Activated CD8-positive, alpha-beta memory T cell treated with anti-CD3 and anti-CD28 coated beads, Interleukin-2, amount 10 ng/mL, durations not matched to agents 7 days and 5 days (primary cell): ENCODE measurements around the gene PTCHD1. TPM values are rescaled to one million over a fixed set of nuclear protein-coding genes. Genes with fewer than 3 reads are reported as not detected.

Experiments
- ATAC-seq: fragments of 150-1000 bp; cut with Tn5 transposase; one replicate; pipeline ENCODE4 v1.10.0; 2021; ENCODE audit warnings: moderate library complexity
- CTCF ChIA-PET: fragments of 350-600 bp; sonication (Branson Sonifier 250); formaldehyde crosslinking; loops from one replicate; lab custom pipeline; 2021; ENCODE audit warnings: antibody characterized with exemption; lab: Charles Lee
- DNase-seq: peaks from one replicate; pipeline ENCODE4 v3.0.0-alpha.2; 2020
- H3K27ac Mint-ChIP-seq: one replicate; pipeline ENCODE4 v1.8.0; 2021; ENCODE audit warnings: mild to moderate bottlenecking, mixed read lengths
- H3K27me3 Mint-ChIP-seq: one replicate; pipeline ENCODE4 v1.8.0; 2021; ENCODE audit warnings: mixed read lengths
- H3K36me3 Mint-ChIP-seq: one replicate; pipeline ENCODE4 v1.8.0; 2021; ENCODE audit warnings: mild to moderate bottlenecking, mixed read lengths
- H3K4me1 Mint-ChIP-seq: one replicate; pipeline ENCODE4 v1.8.0; 2021; ENCODE audit warnings: mixed read lengths
- H3K4me3 Mint-ChIP-seq: one replicate; pipeline ENCODE4 v1.8.0; 2021; ENCODE audit warnings: mild to moderate bottlenecking, moderate library complexity, mixed read lengths
- H3K9me3 Mint-ChIP-seq: one replicate; pipeline ENCODE4 v1.8.0; 2022; ENCODE audit warnings: low read depth, mixed read lengths
- total RNA-seq, 2 experiments: library from RNA; stranded (reverse); gene quantifications; one replicate each; pipeline ENCODE4 v1.2.3, GENCODE V29; 2021

Gene PTCHD1
- total RNA-seq, 2 experiments from 2014 or later: not detected

DNA sequence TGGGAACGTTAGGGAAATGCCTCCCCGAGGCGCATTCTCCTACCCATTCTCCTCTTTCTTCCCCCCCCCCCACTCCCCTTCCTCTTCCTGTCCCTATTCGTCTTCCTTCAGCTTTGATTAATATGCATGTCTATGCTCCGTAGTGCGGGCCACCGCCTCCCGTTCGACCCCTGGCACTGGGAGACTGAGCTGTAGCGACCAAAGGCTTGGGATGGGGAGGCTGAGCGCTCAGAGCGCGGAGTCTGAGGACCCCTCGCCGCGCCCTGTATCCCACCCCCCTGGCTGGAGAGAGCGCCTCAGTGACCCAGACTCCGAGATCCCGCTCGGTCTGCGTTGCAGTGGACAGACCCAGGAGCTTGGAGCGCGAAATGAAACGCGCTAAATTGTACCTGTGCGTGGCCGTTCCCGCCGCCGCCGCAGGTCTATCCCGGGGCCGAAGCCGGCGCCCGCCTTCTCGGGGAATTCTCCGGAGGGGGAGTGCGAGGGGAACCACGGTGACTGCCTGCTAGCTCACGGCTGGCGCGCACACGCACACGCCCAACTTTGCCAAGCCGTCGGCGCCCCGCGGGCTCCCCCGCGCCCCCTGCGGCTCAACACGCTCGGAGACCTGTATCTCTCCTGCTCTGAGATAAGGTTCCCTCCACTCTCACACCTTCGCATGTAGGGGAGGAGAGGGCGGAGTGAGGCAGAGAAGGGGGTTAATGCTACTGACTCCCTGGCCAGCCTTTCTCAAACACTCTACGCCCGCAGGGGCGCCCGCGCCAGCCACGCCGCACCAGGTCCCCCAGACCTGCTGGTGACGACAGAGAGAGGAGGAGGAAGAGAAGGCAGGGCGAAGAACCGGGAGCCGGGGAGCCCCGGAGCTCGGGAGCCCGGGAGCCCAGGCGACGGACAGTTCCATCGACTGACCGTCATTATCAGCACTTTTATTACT, 1.5 kb upstream of the PTCHD1 start:
- Mint-ChIP-seq H3K27me3 (peaks cover 54% of the 10 kb centered on the region), H3K27ac (no peak overlapping the region), H3K36me3 (no peaks in the 10 kb centered on the region), H3K4me1 (peaks cover 3% of the 10 kb centered on the region), H3K4me3 (no peak overlapping the region), H3K9me3 (no peaks in the 10 kb centered on the region)
- ATAC-seq (no peak), DNase-seq (no peak)
- CTCF ChIA-PET: no interaction called here

- Mint-ChIP-seq H3K36me3 (no peaks in the 10 kb centered on the region), H3K27ac (no peak overlapping the region)
These were observed 668 bp upstream of the PTCHD1 start for GRCh38 chrX:23333842-23334520.

DNA sequence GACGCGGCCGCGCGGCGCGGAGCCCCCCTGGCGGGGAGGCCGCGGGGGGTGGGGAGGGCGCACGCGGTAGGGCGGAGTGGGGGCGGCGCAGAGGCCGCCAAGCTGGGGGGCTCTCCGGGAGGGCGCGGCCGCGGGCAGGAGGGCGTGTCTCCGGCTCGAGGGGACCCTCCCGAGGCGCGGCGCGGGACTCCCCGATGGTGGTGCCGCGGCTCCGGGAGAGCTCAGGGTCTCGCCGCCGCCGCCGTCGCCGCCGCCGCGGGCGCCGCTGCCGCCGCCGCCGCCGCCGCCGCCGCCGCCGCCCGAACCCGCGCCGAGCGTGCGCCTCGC, 165 bp upstream of the PTCHD1 start:
- no peak for DNase-seq
- Mint-ChIP-seq H3K4me1 (peaks cover 3% of the 10 kb centered on the region), H3K27ac (no peak overlapping the region), H3K9me3 (no peaks in the 10 kb centered on the region), H3K36me3 (no peaks in the 10 kb centered on the region), H3K27me3 (peaks cover 54% of the 10 kb centered on the region), H3K4me3 (no peak overlapping the region)
- CTCF ChIA-PET: no interaction called here
- no peak for ATAC-seq

More at GRCh38 chrX:23333842-23334520, 668 bp upstream of the PTCHD1 start:
- CTCF ChIA-PET: no interaction called here
- DNase-seq: no peak
- H3K27me3 Mint-ChIP-seq: peaks cover 54% of the 10 kb centered on the region
- H3K4me1 Mint-ChIP-seq: peaks cover 3% of the 10 kb centered on the region
- no peak for ATAC-seq
- H3K4me3 Mint-ChIP-seq: no peak overlapping the region
- H3K9me3 Mint-ChIP-seq: no peaks in the 10 kb centered on the region

DNA sequence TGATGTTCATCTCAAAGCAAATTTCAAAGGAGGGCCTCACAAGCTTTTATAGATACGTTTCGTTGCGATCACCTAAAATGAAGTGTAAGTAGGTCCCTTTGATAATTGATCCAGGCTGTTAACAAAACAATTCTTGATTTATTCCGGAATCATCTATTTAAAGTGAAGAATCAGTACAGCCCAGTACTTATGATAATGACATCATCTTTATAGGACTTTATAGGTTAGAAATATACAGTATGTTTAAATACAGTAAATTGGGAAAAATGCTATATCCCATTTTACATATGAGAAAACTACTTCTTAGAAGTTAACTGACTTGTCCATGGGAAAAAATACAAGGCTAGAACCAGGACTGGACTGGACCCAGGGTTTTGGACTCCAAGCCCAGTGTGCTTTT, 3.7 kb downstream of the PTCHD1 start:
- H3K27me3 Mint-ChIP-seq: peaks cover 33% of the 10 kb centered on the region
- ATAC-seq: no peak
- DNase-seq: no peak
- H3K4me1 Mint-ChIP-seq: peaks cover 3% of the 10 kb centered on the region
- H3K36me3 Mint-ChIP-seq: no peaks in the 10 kb centered on the region
- CTCF ChIA-PET: no interaction called here
- H3K9me3 Mint-ChIP-seq: no peaks in the 10 kb centered on the region
- H3K4me3 Mint-ChIP-seq: no peak overlapping the region
- no peak overlapping the region for H3K27ac Mint-ChIP-seq

GRCh38 chrX:23341452-23341851, 6.8 kb downstream of the PTCHD1 start:
- H3K27ac Mint-ChIP-seq: no peak overlapping the region
- CTCF ChIA-PET: no interaction called here

GRCh38 chrX:23344238-23344903, 9.7 kb downstream of the PTCHD1 start:
- H3K36me3 Mint-ChIP-seq: no peaks in the 10 kb centered on the region
- no peak overlapping the region for H3K4me3 Mint-ChIP-seq
- CTCF ChIA-PET: no interaction called here
- no peak overlapping the region for H3K27ac Mint-ChIP-seq
- H3K4me1 Mint-ChIP-seq: no peaks in the 10 kb centered on the region
- ATAC-seq (no peak), DNase-seq (no peak)
- peaks cover 4% of the 10 kb centered on the region for H3K27me3 Mint-ChIP-seq
- H3K9me3 Mint-ChIP-seq: no peaks in the 10 kb centered on the region

More at GRCh38 chrX:23341452-23341851, 6.8 kb downstream of the PTCHD1 start:
- DNase-seq (no peak), ATAC-seq (no peak)
- Mint-ChIP-seq H3K27me3 (peaks cover 11% of the 10 kb centered on the region), H3K4me3 (no peak overlapping the region), H3K36me3 (no peaks in the 10 kb centered on the region), H3K9me3 (no peaks in the 10 kb centered on the region), H3K4me1 (no peaks in the 10 kb centered on the region)

DNA sequence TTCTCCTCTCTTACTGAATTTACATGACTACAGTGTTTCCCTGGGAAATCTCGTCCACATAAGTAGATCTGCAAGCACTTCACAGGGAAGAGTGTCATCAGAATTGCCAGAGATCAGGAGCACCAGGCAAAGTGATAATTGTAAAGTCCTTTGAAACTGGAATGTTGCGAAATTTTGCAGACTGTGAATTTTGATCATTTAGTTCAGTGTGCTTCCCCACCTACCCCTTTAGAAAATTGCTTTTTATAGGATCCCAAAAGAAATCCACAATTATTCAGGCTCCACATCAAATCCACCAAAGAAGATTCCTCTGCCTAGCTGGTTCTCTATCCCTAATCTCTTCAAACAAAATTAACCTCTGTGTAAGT, 10.2 kb downstream of the PTCHD1 start:
- DNase-seq (no peak), ATAC-seq (no peak)
- Mint-ChIP-seq H3K4me3 (no peak overlapping the region), H3K36me3 (no peaks in the 10 kb centered on the region), H3K4me1 (no peaks in the 10 kb centered on the region), H3K27me3 (peaks cover 4% of the 10 kb centered on the region), H3K9me3 (no peaks in the 10 kb centered on the region), H3K27ac (no peak overlapping the region)
- CTCF ChIA-PET: no interaction called here

DNA sequence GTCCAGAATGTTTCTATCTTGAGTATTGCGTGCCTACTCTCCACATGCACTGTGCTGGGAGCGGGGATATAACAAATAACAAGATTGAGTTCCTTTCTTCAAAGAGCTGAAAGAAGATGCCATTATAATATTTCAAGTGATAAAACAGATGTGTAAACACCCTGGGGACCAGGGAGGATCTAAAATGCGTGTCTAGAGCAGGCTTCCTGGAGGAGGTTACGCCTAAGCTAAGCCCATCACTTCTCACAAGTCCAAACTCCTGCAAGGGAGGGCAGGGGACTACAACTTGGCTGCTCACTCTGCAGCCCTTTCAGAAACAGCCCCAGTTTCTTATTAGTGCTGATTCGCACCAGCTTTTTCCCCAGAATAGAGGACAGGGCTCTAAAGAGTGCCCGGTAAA, 21.5 kb downstream of the PTCHD1 start:
- Mint-ChIP-seq H3K36me3 (no peaks in the 10 kb centered on the region), H3K27ac (no peak overlapping the region), H3K27me3 (no peaks in the 10 kb centered on the region), H3K4me3 (no peak overlapping the region), H3K4me1 (no peaks in the 10 kb centered on the region), H3K9me3 (no peaks in the 10 kb centered on the region)
- no peak for DNase-seq
- no peak for ATAC-seq
- CTCF ChIA-PET: no interaction called here

GRCh38 chrX:23364416-23364815, 29.8 kb downstream of the PTCHD1 start:
- ATAC-seq (no peak), DNase-seq (no peak)
- CTCF ChIA-PET: no interaction called here
- no peak overlapping the region for H3K4me3 Mint-ChIP-seq
- H3K4me1 Mint-ChIP-seq: no peaks in the 10 kb centered on the region
- no peaks in the 10 kb centered on the region for H3K27me3 Mint-ChIP-seq
- H3K27ac Mint-ChIP-seq: no peak overlapping the region
- H3K36me3 Mint-ChIP-seq: no peaks in the 10 kb centered on the region
- H3K9me3 Mint-ChIP-seq: no peaks in the 10 kb centered on the region

- CTCF ChIA-PET: no interaction called here
- no peaks in the 10 kb centered on the region for H3K4me1 Mint-ChIP-seq
- no peaks in the 10 kb centered on the region for H3K36me3 Mint-ChIP-seq
- no peak overlapping the region for H3K4me3 Mint-ChIP-seq
- H3K27ac Mint-ChIP-seq: no peak overlapping the region
- DNase-seq: no peak
- H3K27me3 Mint-ChIP-seq: no peaks in the 10 kb centered on the region
- H3K9me3 Mint-ChIP-seq: no peaks in the 10 kb centered on the region
- no peak for ATAC-seq
These were observed 30.9 kb downstream of the PTCHD1 start for GRCh38 chrX:23365541-23365940.

DNA sequence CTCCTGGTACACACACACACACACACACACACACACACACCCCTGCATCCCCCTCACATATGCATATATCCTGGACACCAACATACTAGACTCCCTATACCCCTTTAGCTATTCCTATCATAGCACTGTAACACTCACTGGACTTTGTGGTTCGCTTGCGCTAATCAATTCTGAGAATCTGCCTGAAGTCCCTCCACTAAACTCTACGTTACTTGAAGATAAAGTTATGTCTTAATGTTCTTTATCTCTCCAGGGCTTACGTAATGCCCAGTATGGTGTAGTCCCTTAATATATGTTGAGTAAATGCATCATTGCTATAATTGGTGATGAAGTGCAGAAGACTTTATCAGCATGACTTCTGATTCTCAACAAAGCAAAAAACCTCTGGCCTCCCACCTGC, 32.3 kb downstream of the PTCHD1 start:
- H3K27ac Mint-ChIP-seq: no peak overlapping the region
- H3K4me3 Mint-ChIP-seq: no peak overlapping the region
- no peaks in the 10 kb centered on the region for H3K4me1 Mint-ChIP-seq
- H3K27me3 Mint-ChIP-seq: no peaks in the 10 kb centered on the region
- H3K9me3 Mint-ChIP-seq: no peaks in the 10 kb centered on the region
- CTCF ChIA-PET: no interaction called here
- DNase-seq: no peak
- ATAC-seq: no peak
- no peaks in the 10 kb centered on the region for H3K36me3 Mint-ChIP-seq

DNA sequence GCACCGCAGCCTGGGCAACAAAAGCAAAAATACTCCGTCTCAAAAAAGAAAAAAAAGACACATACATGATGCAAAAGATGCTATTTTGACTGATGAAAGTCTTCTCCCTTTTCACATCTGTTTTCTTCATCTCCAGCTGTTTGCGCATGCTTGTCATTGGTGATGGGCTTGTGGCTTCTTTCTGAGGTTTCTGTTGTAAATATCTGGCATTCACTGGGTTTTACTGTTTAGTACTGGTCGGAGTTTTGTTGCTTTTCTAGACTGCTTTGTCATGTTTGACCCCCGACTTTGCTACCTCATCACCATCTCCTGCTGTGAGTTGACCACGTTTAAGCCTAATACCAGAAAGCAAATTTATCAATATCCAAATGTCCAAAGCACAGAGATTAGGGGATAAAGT, 34.4 kb downstream of the PTCHD1 start:
- no peak overlapping the region for H3K27ac Mint-ChIP-seq
- ATAC-seq: no peak
- CTCF ChIA-PET: no interaction called here
- no peaks in the 10 kb centered on the region for H3K4me1 Mint-ChIP-seq
- no peak for DNase-seq
- H3K4me3 Mint-ChIP-seq: no peak overlapping the region
- H3K27me3 Mint-ChIP-seq: peaks cover 3% of the 10 kb centered on the region
- H3K36me3 Mint-ChIP-seq: no peaks in the 10 kb centered on the region
- no peaks in the 10 kb centered on the region for H3K9me3 Mint-ChIP-seq

DNA sequence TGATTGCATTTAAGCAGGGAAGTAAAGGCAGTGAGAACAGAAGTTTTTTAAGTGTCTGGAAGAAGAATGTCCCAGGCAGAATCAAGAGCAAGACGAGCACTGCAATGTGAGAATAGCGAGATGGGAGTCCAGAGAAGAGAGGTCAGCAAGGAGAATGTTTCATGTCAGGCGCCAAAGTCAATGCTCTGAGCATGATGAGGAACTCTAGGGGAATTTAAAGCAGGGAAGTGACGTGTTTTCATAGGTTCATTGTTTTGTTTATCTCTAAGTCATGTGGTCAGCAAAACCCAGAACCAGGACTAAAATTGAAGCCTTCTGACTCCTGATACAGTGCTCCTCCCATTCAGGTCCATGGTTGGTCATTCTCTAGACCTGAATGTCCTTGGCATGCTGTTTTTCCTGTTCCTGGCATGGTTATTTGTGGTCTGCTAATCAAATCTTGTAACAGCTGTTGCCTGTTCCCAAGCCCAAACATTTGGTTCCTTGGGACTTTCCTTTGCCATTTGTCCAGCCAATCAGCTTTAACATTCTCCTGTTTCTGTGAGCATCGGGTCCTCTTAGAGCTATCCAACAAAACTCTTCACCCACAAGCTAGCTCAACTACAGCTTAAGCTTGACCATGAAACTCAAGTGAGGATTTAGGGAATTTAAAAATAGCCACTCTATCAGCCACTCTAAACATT, 37.7 kb downstream of the PTCHD1 start:
- H3K9me3 Mint-ChIP-seq: no peaks in the 10 kb centered on the region
- H3K4me1 Mint-ChIP-seq: no peaks in the 10 kb centered on the region
- H3K27ac Mint-ChIP-seq: no peak overlapping the region
- DNase-seq: no peak
- H3K4me3 Mint-ChIP-seq: no peak overlapping the region
- H3K27me3 Mint-ChIP-seq: peaks cover 3% of the 10 kb centered on the region
- no peak for ATAC-seq
- H3K36me3 Mint-ChIP-seq: no peaks in the 10 kb centered on the region
- CTCF ChIA-PET: no interaction called here
